Measurements from ENCODE around the gene DCAF8. TPM values are rescaled to one million over a fixed set of nuclear protein-coding genes. Genes with fewer than 3 reads are reported as not detected.

Gene DCAF8
- total RNA-seq, 1 donor from 2014 or later = 130 TPM

DNA sequence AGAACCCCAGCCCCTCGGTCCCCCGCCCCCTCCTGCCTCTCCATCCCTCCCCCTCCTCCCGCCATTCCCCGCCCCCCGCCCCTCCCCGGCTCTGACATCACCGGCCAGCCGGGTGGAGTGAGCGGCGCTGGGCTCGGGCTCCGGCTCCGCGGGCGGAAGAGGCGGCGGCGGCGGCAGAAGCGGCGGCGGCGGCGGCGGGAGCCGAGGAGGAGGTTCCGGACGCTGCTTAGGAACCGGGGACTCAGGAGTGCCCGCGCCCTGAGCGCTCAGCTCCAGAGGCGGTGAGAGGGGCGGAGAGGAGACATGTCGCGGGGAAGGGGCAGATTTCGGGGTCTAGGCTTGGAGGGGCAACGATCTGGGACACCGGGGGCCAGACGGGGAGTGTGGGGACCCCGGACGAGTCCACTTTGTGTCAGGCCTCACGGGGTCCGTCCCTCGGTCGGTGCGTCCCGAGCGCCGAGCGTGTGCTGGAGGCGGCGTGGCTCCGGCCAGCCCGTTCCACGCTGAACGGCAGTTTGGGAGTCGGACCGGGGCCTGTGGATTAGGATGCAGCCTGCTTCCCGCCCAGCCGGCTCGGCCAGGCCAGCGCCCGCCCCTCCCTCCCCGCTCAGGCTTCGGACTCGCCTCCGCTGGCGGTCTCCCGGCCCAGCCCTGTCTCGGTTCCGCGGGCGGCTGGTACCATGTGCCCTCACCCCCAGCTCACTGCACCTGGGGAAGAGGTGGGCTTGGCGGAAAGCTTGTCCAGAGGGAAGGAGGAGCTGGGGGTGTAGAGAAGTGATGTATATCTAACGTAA, 56.9 kb downstream of the DCAF8 start, which contains the start of gene PEA15:
TSS of gene PEA15 (plus strand) at position 143 of the 794 bp plus-strand sequence. CDS start 6,161 bp downstream, outside the sequence.
- no peaks in the 10 kb centered on the region for H3K27me3 ChIP-seq
- peaks cover 51% of the 10 kb centered on the region for H3K4me1 ChIP-seq
- TF ChIP-seq, protein P1, sequence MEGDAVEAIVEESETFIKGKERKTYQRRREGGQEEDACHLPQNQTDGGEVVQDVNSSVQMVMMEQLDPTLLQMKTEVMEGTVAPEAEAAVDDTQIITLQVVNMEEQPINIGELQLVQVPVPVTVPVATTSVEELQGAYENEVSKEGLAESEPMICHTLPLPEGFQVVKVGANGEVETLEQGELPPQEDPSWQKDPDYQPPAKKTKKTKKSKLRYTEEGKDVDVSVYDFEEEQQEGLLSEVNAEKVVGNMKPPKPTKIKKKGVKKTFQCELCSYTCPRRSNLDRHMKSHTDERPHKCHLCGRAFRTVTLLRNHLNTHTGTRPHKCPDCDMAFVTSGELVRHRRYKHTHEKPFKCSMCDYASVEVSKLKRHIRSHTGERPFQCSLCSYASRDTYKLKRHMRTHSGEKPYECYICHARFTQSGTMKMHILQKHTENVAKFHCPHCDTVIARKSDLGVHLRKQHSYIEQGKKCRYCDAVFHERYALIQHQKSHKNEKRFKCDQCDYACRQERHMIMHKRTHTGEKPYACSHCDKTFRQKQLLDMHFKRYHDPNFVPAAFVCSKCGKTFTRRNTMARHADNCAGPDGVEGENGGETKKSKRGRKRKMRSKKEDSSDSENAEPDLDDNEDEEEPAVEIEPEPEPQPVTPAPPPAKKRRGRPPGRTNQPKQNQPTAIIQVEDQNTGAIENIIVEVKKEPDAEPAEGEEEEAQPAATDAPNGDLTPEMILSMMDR (IDR thresholded peaks at IDR 0.05) = no peak
- H3K9me3 ChIP-seq = no peaks in the 10 kb centered on the region
- H3K36me3 ChIP-seq = peaks cover 18% of the 10 kb centered on the region
- ATAC-seq = peak; percentile 90
- peak; percentile 90 for DNase-seq
- peak within 1 kb of the TSS; percentile 93 for H3K27ac ChIP-seq
- intact Hi-C loops (cut with DNase I) = no loop called here
- peak within 1 kb of the TSS; percentile 93 for H3K4me3 ChIP-seq

DNA sequence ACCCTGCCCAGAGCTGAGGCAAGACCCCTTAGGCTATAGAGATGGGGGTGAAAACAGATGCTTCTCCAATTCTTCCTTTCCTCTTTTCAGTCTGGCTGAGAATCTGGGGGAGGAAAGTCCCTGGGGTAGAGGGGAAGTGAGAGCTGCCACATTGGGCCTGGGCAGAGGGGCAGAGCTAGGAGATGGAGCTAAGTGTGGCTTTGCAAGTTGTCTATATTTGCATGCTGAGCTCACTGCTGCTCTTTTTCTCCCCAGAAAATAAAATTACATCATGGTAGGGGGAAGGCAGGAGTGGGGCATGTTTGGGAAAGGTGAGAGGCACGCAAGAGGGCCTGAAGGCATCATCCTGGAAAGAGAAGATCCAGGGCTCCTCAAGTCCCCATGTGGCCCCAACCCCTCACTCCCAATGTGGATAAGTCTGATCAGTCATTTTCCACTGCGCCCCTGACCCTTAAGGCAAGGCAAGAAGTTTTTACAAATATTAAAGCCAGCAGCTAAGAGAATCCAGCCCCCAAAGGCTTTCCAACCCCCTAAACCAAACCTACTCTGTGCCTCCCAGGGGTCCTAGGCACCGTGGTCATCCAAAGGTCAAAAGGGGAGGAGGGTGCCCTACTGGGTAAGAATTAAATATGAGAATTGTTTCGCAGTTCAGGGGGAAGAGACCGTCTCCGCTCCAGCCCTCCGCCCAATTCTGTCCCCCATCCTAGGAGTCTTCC, 57.7 kb downstream of the DCAF8 start:
- H3K9me3 ChIP-seq = no peaks in the 10 kb centered on the region
- peaks cover 44% of the 10 kb centered on the region for H3K4me1 ChIP-seq
- peak; percentile 49 for ATAC-seq
- TF ChIP-seq, protein P1 (IDR thresholded peaks at IDR 0.05) = no peak
- H3K27ac ChIP-seq = peak overlapping the region; percentile 93
- H3K27me3 ChIP-seq = no peaks in the 10 kb centered on the region
- peaks cover 10% of the 10 kb centered on the region for H3K36me3 ChIP-seq
- peak overlapping the region; percentile 93 for H3K4me3 ChIP-seq
- intact Hi-C loops (cut with DNase I) = no loop called here
- no peak for DNase-seq

DNA sequence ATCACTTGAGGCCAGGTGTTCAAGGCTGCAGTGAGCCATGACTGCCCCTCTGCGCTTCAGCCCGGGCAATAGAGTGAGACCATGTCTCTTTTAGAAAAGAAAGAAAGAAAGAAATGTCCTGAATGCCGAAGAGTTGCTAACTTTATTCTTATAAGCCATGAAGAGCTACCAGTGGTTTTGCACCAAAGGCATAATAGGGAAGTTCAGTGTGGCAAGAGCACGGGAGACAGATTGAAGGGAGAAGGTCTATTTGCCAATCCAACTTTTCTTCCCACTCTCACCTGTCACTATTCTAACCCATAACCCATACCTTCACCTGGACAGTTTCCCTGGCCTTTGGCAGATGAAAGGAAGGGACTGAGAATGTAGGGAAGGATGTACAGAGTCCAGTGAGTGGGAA, 61.6 kb downstream of the DCAF8 start:
- ATAC-seq = no peak
- no peak overlapping the region for H3K27ac ChIP-seq
- no peak for DNase-seq
- intact Hi-C loops (cut with DNase I) = no loop called here
- TF ChIP-seq, protein P1 (IDR thresholded peaks at IDR 0.05) = no peak
- no peaks in the 10 kb centered on the region for H3K36me3 ChIP-seq
- H3K27me3 ChIP-seq = no peaks in the 10 kb centered on the region
- no peaks in the 10 kb centered on the region for H3K9me3 ChIP-seq
- no peak overlapping the region for H3K4me3 ChIP-seq
- H3K4me1 ChIP-seq = peaks cover 10% of the 10 kb centered on the region

DNA sequence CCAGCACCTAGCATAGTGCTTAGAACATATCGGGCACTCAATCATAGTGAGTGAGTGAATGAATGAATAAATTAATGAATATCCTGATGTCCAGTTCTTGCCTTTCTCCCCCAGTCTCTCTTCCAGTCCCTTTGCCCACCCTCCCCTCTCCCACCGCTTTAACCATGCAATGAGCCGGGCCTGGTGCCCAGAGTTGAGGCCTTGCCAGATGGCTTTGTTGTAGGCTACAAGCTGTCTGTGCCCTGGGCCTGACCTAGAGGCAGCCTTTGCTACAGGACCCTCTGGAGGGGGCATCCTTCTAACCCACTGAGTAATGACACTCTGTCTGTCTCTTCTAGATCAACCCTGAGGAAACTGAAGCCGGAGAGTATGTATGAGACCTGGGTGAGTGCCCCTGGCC, 65.1 kb downstream of the DCAF8 start:
- H3K36me3 ChIP-seq = no peaks in the 10 kb centered on the region
- no peaks in the 10 kb centered on the region for H3K27me3 ChIP-seq
- TF ChIP-seq, protein P1 (IDR thresholded peaks at IDR 0.05) = no peak
- no peak overlapping the region for H3K27ac ChIP-seq
- no peaks in the 10 kb centered on the region for H3K9me3 ChIP-seq
- H3K4me3 ChIP-seq = no peak overlapping the region
- DNase-seq (no peak), ATAC-seq (no peak)
- intact Hi-C loops (cut with DNase I) = loop anchor here (10.0 kb wide), 1 partner anchor 58 kb away; no protein-coding TSS in a partner anchor
- H3K4me1 ChIP-seq = peaks cover 4% of the 10 kb centered on the region

DNA sequence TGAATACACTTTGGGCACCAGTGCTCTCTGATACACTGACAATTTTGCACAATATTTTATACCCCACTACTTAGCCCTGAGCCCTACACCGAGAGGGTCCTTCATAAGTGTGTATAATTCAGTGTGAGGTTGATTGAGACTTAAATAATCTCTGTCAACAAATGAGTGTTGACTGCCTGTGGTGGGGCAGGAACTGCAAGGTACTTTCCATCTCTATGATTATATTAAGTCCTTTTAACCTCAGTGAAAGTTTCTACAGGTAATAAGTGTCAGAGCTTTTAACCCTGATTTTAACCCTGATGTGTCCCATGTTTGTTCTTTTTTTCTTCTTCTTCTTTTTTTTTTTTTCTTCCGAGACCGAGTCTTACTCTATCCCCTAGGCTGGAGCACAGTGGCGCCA, 66.2 kb downstream of the DCAF8 start:
- Histone ChIP-seq H3K4me3 (no peak overlapping the region), H3K27me3 (no peaks in the 10 kb centered on the region), H3K36me3 (no peaks in the 10 kb centered on the region), H3K4me1 (peaks cover 4% of the 10 kb centered on the region), H3K9me3 (no peaks in the 10 kb centered on the region), H3K27ac (no peak overlapping the region)
- TF ChIP-seq, protein P1 (IDR thresholded peaks at IDR 0.05) = no peak
- intact Hi-C loops (cut with DNase I) = loop anchor here (10.0 kb wide), 1 partner anchor 59 kb away; no protein-coding TSS in a partner anchor
- DNase-seq (no peak), ATAC-seq (no peak)

Measured in upper lobe of right lung (tissue), 1 donor.